Activated naive CD4-positive, alpha-beta T cell treated with anti-CD3 and anti-CD28 coated beads, Interleukin-2, amount 50 U/mL, for 72 hours (primary cell): ENCODE data around the gene ZNF672. TPM values are rescaled to one million over a fixed set of nuclear protein-coding genes. Genes with fewer than 3 reads are reported as not detected.
"Not testable (repeated sequence)": the region's sequence is repeated elsewhere in the genome, so short reads cannot be mapped to it uniquely, and the experiment has no call there.

Experiments
- ATAC-seq, 2 donors: fragments of 150-1000 bp; cut with Tn5 transposase; 2 replicates each; pipeline ENCODE4 v1.10.0; 2021; ENCODE audit warnings: mild to moderate bottlenecking in 2 of 2, moderate library complexity in 2 of 2
- DNase-seq, 2 donors: peaks; one replicate each; pipeline ENCODE4 v3.0.0; 2021 to 2022; ENCODE audit warnings: low spot score in 2 of 2
- H3K27ac Mint-ChIP-seq, 2 donors: one replicate each; pipeline ENCODE4 v1.8.0; 2022; ENCODE audit warnings: mild to moderate bottlenecking in 2 of 2, mixed read lengths in 2 of 2
- H3K36me3 Mint-ChIP-seq, 2 donors: one replicate each; pipeline ENCODE4 v1.8.0; 2022; ENCODE audit warnings: mixed read lengths in 2 of 2
- H3K9me3 Mint-ChIP-seq, 2 donors: one replicate each; pipeline ENCODE4 v1.8.0; 2022; ENCODE audit warnings: mixed read lengths in 2 of 2
- total RNA-seq, 2 donors: library from RNA; stranded (reverse); gene quantifications; one replicate each; pipeline ENCODE4 v1.2.3, GENCODE V29; 2022

ZNF672 gene
- total RNA-seq, 2 donors from 2014 or later, result 46.4 to 54.9 TPM

GRCh38 chr1:248856176-248856575 is 18.2 kb downstream of the ZNF672 start:
- peaks cover 26 to 44% of the 10 kb centered on the region in 2 donors for H3K36me3 Mint-ChIP-seq
- DNase-seq (no peak), ATAC-seq (no peak)
- no peaks in the 10 kb centered on the region for H3K9me3 Mint-ChIP-seq
- peak overlapping the region in 1 of 2 donors; percentile 86 for H3K27ac Mint-ChIP-seq

- H3K27ac Mint-ChIP-seq, result peak overlapping the region; percentile 95
- H3K9me3 Mint-ChIP-seq, result no peaks in the 10 kb centered on the region
- DNase-seq (no peak), ATAC-seq (no peak)
- peaks cover 26 to 44% of the 10 kb centered on the region in 2 donors for H3K36me3 Mint-ChIP-seq
Measured at GRCh38 chr1:248857201-248857600, 19.2 kb downstream of the ZNF672 start.

DNA sequence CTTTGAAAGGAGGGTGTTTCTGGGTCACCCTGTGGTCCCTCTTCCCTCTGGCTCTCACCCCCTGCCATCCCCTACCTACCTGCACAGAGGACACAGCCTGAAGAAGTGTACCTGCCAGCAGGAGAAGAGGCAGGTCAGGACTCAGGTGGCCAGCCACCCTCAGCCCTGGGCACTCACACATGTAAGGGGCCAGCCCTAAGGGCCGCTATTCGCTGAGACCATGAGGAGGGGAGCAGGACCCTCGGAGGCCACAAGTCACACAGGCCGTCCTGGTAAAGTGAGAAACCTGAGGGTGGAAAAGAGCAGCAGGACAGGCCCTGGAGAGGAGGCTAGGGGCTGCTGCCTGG is 19.7 kb downstream of the ZNF672 start:
- ATAC-seq (no peak), DNase-seq (no peak)
- H3K36me3 Mint-ChIP-seq, result peaks cover 26 to 44% of the 10 kb centered on the region in 2 donors
- no peaks in the 10 kb centered on the region for H3K9me3 Mint-ChIP-seq
- peak overlapping the region; percentile 95 for H3K27ac Mint-ChIP-seq

- no peaks in the 10 kb centered on the region for H3K9me3 Mint-ChIP-seq
- H3K27ac Mint-ChIP-seq, result peak overlapping the region; percentile 95
- DNase-seq (peak in 1 of 2 donors; percentile 34), ATAC-seq (peak; percentile 38 to 55)
- H3K36me3 Mint-ChIP-seq, result peaks cover 26 to 44% of the 10 kb centered on the region in 2 donors
Measured at GRCh38 chr1:248858096-248858890, 20.3 kb downstream of the ZNF672 start.

GRCh38 chr1:248858891-248859889 is 21.2 kb downstream of the ZNF672 start, which contains the start of gene ZNF692:
ZNF692 (minus strand) TSS chr1:248859085; CDS start chr1:248858309, 776 bp downstream.
- Mint-ChIP-seq H3K9me3 (no peaks in the 10 kb centered on the region), H3K27ac (peak within 1 kb of the TSS; percentile 95 to 96), H3K36me3 (peaks cover 23 to 46% of the 10 kb centered on the region in 2 donors)
- peak; percentile 96 for DNase-seq
- peak; percentile 74 to 89 for ATAC-seq

GRCh38 chr1:248860007-248860406 is 22.0 kb downstream of the ZNF672 start:
- Mint-ChIP-seq H3K27ac (peak overlapping the region in 1 of 2 donors; percentile 95), H3K9me3 (no peaks in the 10 kb centered on the region), H3K36me3 (peaks cover 14 to 40% of the 10 kb centered on the region in 2 donors)
- ATAC-seq (no peak), DNase-seq (no peak)

GRCh38 chr1:248861616-248862015 is 23.6 kb downstream of the ZNF672 start:
- ATAC-seq (no peak), DNase-seq (no peak)
- Mint-ChIP-seq H3K9me3 (no peaks in the 10 kb centered on the region), H3K36me3 (peaks cover 0 to 32% of the 10 kb centered on the region in 2 donors), H3K27ac (no peak overlapping the region)

- DNase-seq, result no peak
- no peaks in the 10 kb centered on the region for H3K9me3 Mint-ChIP-seq
- H3K27ac Mint-ChIP-seq, result peak overlapping the region; percentile 0 to 84
- peak; percentile 27 to 35 for ATAC-seq
- H3K36me3 Mint-ChIP-seq, result peaks cover 0 to 23% of the 10 kb centered on the region in 2 donors
Measured at GRCh38 chr1:248862695-248862997, 24.6 kb downstream of the ZNF672 start.

GRCh38 chr1:248862998-248863881 is 25.2 kb downstream of the ZNF672 start:
- H3K9me3 Mint-ChIP-seq, result no peaks in the 10 kb centered on the region
- peak; percentile 80 to 81 for DNase-seq
- peak; percentile 72 to 79 for ATAC-seq
- peak overlapping the region; percentile 3 to 84 for H3K27ac Mint-ChIP-seq
- H3K36me3 Mint-ChIP-seq, result peaks cover 0 to 17% of the 10 kb centered on the region in 2 donors

GRCh38 chr1:248871837-248872401 is 33.9 kb downstream of the ZNF672 start:
- peaks cover 0 to 14% of the 10 kb centered on the region in 2 donors for H3K36me3 Mint-ChIP-seq
- H3K27ac Mint-ChIP-seq, result peak overlapping the region in 1 of 2 donors; percentile 100

GRCh38 chr1:248872752-248873408 is 34.9 kb downstream of the ZNF672 start:
- ATAC-seq, result peak; percentile 60 to 61
- DNase-seq, result peak in 1 of 2 donors; percentile 63
- H3K9me3 Mint-ChIP-seq, result no peaks in the 10 kb centered on the region
- H3K36me3 Mint-ChIP-seq, result peaks cover 0 to 14% of the 10 kb centered on the region in 2 donors
- peak overlapping the region; percentile 100 for H3K27ac Mint-ChIP-seq

More at GRCh38 chr1:248871837-248872401, 33.9 kb downstream of the ZNF672 start:
- DNase-seq, result no peak
- H3K9me3 Mint-ChIP-seq, result no peaks in the 10 kb centered on the region
- ATAC-seq, result no peak

GRCh38 chr1:248873409-248873992 is 35.5 kb downstream of the ZNF672 start:
- peak; percentile 87 to 88 for ATAC-seq
- Mint-ChIP-seq H3K27ac (peak overlapping the region; percentile 100), H3K36me3 (peaks cover 0 to 14% of the 10 kb centered on the region in 2 donors), H3K9me3 (no peaks in the 10 kb centered on the region)
- DNase-seq, result peak; percentile 98 to 99

DNA sequence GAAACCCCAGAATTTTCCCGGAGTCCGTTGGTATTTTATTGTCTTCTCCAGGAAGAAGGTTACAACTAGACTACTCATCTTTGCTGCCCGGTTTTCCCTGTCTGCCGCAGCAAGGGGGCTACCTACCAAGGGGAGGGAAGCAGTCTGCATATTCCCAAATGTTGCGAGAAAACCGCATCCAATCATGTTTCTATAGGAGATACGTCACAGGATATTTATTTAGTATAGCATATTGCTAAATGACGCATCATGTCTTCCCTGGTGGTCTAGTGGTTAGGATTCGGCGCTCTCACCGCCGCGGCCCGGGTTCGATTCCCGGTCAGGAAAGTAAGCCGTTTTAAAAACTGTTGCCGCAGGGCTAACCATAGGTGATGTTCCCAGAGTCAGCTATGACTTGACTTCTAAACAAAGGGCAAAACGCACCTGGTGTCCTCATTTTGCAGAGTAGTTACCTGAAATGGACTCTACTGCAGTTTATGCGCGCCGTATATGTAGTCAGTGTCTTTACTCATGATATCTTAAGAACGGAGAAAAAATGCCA is 36.0 kb downstream of the ZNF672 start:
- Mint-ChIP-seq H3K27ac (peak overlapping the region; percentile 100), H3K9me3 (no peaks in the 10 kb centered on the region), H3K36me3 (peaks cover 0 to 14% of the 10 kb centered on the region in 2 donors)
- DNase-seq (peak; percentile 87 to 90), ATAC-seq (peak; percentile 65 to 73)

DNA sequence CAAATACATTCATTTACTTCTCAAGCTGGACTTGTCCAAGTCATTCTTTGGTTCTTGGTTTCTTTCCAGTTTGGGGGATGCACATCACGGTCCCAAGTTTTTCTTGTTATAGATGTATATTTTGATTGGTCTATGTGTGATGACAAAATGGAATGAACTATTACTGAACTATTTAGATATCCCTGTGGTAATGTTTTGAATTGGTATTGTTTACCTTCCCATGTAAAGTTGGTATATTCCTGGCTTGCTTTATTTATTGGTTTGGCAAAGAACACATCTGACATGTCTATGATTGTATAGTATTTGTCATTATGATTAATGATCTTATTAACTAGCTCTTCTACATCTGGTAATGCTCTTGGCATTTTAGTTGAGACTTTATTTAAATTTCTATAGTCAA is 43.2 kb downstream of the ZNF672 start:
- DNase-seq (no peak), ATAC-seq (no peak)
- Mint-ChIP-seq H3K9me3 (no peaks in the 10 kb centered on the region), H3K27ac (no peak overlapping the region), H3K36me3 (no peaks in the 10 kb centered on the region)

DNA sequence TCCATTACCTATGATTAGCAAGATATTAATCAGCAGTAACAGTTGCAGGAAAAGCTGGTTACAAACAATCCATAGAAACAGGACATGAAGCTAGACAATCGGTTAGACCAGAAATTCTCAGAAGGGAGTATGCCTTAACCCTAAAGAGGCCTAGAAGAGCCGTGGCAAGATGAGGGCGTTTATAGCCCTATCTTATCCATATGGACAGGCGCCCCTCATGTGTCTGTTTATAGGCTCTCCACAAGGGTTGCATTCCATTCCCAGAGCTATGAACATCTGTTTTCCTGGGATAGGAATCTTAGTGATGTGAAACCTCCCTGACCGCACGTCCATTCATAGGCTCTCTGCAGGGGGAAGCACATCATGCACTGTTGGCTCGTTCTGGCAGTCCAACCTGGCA is 44.4 kb downstream of the ZNF672 start:
- not testable (repeated sequence) for DNase-seq, ATAC-seq, H3K36me3 Mint-ChIP-seq, H3K27ac Mint-ChIP-seq, H3K9me3 Mint-ChIP-seq
